ENCODE data around the gene MAGEE2. TPM values are rescaled to one million over a fixed set of nuclear protein-coding genes. Genes with fewer than 3 reads are reported as not detected.
A peak's percentile ranks its signal among the peaks of the same experiment; 100 is the strongest.
"Not testable (repeated sequence)": the region's sequence is repeated elsewhere in the genome, so short reads cannot be mapped to it uniquely, and the experiment has no call there.

Gene MAGEE2, protein sequence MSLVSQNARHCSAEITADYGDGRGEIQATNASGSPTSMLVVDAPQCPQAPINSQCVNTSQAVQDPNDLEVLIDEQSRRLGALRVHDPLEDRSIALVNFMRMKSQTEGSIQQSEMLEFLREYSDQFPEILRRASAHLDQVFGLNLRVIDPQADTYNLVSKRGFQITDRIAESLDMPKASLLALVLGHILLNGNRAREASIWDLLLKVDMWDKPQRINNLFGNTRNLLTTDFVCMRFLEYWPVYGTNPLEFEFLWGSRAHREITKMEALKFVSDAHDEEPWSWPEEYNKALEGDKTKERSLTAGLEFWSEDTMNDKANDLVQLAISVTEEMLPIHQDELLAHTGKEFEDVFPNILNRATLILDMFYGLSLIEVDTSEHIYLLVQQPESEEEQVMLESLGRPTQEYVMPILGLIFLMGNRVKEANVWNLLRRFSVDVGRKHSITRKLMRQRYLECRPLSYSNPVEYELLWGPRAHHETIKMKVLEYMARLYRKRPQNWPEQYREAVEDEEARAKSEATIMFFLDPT
- not detected for total RNA-seq

DNA sequence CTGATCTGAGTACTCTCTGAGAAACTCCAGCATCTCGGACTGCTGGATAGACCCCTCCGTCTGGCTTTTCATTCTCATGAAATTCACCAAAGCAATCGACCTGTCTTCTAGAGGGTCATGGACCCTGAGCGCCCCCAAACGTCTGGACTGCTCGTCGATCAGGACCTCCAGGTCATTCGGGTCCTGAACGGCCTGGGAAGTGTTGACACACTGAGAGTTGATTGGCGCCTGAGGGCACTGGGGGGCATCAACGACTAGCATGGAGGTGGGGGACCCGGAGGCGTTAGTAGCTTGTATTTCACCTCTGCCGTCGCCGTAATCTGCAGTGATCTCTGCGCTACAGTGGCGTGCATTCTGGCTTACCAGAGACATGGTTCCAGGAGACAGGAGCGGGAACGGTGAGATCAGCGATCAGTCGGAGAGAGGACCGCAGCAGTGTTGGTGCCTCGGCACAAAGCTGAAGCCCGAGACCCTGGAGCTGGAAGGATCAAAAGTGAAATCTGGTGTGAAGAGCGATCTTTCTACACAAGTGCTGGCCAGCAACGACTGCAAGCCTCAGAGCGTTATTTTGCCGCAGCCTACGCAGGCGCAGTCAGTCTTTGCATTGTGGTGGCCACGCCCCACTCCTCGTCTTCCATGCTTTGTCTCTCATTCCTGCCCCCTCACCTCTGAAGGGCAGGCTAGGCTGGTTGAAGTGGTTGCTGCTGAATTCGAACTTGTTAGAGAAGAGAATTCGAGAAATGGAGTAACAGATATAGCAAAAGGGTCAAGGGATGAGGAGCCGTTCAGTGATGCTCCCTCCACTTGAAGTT, at the start of gene MAGEE2:
MAGEE2 (minus strand) TSS at position 575 of the 812 bp plus-strand sequence; CDS start at position 372, 203 bp downstream.
- intact Hi-C loops (cut with DNase I) = no loop called here
- no peak for DNase-seq (ENCODE audit: extremely low spot score)
- no peaks in the 10 kb centered on the region for H3K36me3 ChIP-seq
- H3K27me3 ChIP-seq = no peaks in the 10 kb centered on the region
- no peak within 1 kb of the TSS for H3K27ac ChIP-seq (replicated peaks in 1 of 4)
- WGBS = 54% methylated on average over 33 of the region's 36 CpGs
- H3K9me3 ChIP-seq = no peaks in the 10 kb centered on the region
- H3K4me3 ChIP-seq = peak within 1 kb of the TSS; percentile 41 to 48 (median 44)
- no peaks in the 10 kb centered on the region for H3K4me1 ChIP-seq
- TF ChIP-seq POLR2A (IDR thresholded peaks at IDR 0.05; ENCODE audit: low read depth) (no peak), POLR2AphosphoS5 (IDR thresholded peaks at IDR 0.05) (no peak), EP300 (IDR thresholded peaks at IDR 0.05) (no peak)
- TF ChIP-seq, protein P1, sequence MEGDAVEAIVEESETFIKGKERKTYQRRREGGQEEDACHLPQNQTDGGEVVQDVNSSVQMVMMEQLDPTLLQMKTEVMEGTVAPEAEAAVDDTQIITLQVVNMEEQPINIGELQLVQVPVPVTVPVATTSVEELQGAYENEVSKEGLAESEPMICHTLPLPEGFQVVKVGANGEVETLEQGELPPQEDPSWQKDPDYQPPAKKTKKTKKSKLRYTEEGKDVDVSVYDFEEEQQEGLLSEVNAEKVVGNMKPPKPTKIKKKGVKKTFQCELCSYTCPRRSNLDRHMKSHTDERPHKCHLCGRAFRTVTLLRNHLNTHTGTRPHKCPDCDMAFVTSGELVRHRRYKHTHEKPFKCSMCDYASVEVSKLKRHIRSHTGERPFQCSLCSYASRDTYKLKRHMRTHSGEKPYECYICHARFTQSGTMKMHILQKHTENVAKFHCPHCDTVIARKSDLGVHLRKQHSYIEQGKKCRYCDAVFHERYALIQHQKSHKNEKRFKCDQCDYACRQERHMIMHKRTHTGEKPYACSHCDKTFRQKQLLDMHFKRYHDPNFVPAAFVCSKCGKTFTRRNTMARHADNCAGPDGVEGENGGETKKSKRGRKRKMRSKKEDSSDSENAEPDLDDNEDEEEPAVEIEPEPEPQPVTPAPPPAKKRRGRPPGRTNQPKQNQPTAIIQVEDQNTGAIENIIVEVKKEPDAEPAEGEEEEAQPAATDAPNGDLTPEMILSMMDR (IDR thresholded peaks at IDR 0.05) = no peak

DNA sequence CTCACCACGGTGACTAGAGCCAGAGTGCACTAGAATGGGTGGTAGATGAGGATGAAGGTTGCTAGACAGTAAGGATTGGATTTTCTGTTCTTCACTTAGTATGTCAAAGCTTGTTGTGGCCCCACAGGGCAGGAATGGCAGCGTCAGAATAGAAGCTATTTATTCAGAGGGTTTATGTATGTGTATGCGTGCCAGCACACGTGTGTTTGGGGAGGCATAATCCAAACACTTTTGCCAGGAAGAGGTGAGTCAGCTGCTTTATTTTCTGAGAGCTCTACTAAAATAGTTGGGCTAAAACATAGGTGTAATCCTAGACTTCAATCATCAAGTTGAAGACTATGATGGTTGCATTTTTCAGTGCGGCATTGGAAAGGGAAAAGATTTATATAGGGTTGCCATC, 1.2 kb upstream of the MAGEE2 start:
- WGBS = 52% methylated on average over 5 of the region's 5 CpGs
- intact Hi-C loops (cut with DNase I) = no loop called here
- DNase-seq (ENCODE audit: extremely low spot score) = no peak
- Histone ChIP-seq H3K4me1 (no peaks in the 10 kb centered on the region), H3K27ac (replicated peaks in 1 of 4) (no peak overlapping the region), H3K4me3 (no peak overlapping the region), H3K27me3 (no peaks in the 10 kb centered on the region), H3K9me3 (no peaks in the 10 kb centered on the region), H3K36me3 (no peaks in the 10 kb centered on the region)
- TF ChIP-seq, protein P1 (IDR thresholded peaks at IDR 0.05) = no peak
- TF ChIP-seq POLR2A (IDR thresholded peaks at IDR 0.05; ENCODE audit: low read depth) (no peak), POLR2AphosphoS5 (IDR thresholded peaks at IDR 0.05) (no peak), EP300 (IDR thresholded peaks at IDR 0.05) (no peak)

DNA sequence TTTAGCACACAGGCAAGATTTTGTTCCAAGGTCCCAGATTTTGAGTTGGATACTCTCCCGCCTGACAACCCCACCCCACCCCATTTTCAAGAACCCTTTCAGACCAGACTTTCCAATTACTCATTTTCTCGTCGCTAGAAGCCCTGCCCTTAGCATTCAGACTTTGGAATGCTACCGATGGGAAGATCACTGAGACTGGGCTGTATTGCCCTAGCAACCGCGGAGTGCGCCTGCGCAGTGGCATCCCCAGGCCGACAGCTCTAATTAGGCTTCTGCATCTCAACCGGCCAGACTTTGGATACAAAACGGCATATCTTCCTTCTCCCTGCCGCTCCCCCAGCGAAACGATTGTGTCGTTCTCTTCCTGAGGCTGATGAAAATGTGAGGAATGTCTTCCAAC, 3.4 kb downstream of the MAGEE2 start:
- TF ChIP-seq, protein P1 (IDR thresholded peaks at IDR 0.05) = no peak
- TF ChIP-seq EP300 (IDR thresholded peaks at IDR 0.05) (no peak), POLR2A (IDR thresholded peaks at IDR 0.05; ENCODE audit: low read depth) (no peak), POLR2AphosphoS5 (IDR thresholded peaks at IDR 0.05) (no peak)
- DNase-seq (ENCODE audit: extremely low spot score) = no peak

DNA sequence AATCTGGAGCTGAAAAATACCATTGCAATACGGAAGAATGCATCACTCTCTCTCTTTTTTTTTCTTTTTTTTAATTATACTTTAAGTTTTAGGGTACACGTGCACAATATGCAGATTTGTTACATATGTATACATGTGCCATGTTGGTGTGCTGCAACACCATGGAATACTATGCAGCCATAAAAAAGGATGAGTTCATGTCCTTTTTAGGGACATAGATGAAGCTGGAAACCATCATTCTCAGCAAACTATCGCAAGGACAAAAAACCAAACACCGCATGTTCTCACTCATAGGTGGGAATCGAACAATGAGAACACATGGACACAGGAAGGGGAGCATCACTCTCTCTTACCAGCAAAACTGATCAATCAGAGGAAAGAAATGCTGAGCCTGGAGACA, 17.0 kb downstream of the MAGEE2 start:
- H3K27me3 ChIP-seq; H3K27ac ChIP-seq (replicated peaks in 1 of 4); H3K36me3 ChIP-seq; H3K4me1 ChIP-seq; DNase-seq (ENCODE audit: extremely low spot score); H3K9me3 ChIP-seq; intact Hi-C loops (cut with DNase I); H3K4me3 ChIP-seq: not testable (repeated sequence)
- 73% methylated on average over 5 of the region's 5 CpGs for WGBS

More for the DNA sequence above, 3.4 kb downstream of the MAGEE2 start:
- Histone ChIP-seq H3K36me3 (no peaks in the 10 kb centered on the region), H3K9me3 (no peaks in the 10 kb centered on the region), H3K4me3 (no peak overlapping the region), H3K27ac (replicated peaks in 1 of 4) (no peak overlapping the region), H3K4me1 (no peaks in the 10 kb centered on the region), H3K27me3 (no peaks in the 10 kb centered on the region)
- intact Hi-C loops (cut with DNase I) = no loop called here
- WGBS = 35% methylated on average over 15 of the region's 15 CpGs

DNA sequence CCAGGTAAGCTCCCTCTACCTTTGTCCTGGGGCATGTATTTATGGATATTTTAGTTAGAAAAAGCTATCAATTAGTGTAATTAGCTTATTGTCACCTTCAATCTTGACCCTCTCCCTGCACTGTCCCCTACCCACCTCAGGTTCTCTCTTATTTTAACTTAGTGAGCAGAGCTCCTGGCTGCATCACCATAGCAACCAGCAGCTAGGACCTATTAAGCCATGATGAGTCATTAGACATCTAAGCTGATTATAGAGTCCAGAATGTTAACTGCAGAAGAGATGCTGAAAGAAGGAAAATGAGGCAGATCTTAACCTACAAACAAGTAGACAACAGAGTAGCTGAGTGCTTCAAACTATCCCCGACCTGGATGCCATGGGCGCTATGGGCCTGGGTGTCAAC, 36.6 kb downstream of the MAGEE2 start:
- H3K9me3 ChIP-seq = peaks cover 0 to 25% (median 16%) of the 10 kb centered on the region in 4 donors
- no peak overlapping the region for H3K27ac ChIP-seq (replicated peaks in 1 of 4)
- intact Hi-C loops (cut with DNase I) = no loop called here
- TF ChIP-seq EP300 (IDR thresholded peaks at IDR 0.05) (no peak), POLR2A (IDR thresholded peaks at IDR 0.05; ENCODE audit: low read depth) (no peak), POLR2AphosphoS5 (IDR thresholded peaks at IDR 0.05) (no peak)
- TF ChIP-seq, protein P1 (IDR thresholded peaks at IDR 0.05) = no peak
- H3K36me3 ChIP-seq = no peaks in the 10 kb centered on the region
- H3K4me1 ChIP-seq = peaks cover 0 to 7% (median 5%) of the 10 kb centered on the region in 4 donors
- no peak for DNase-seq (ENCODE audit: extremely low spot score)
- H3K27me3 ChIP-seq = no peaks in the 10 kb centered on the region
- 100% methylated on average over 2 of the region's 2 CpGs for WGBS
- no peak overlapping the region for H3K4me3 ChIP-seq
